ENCODE data around the gene REP15.

Gene REP15

GRCh38 chr12:27693403-27693802 lies 2.8 kb upstream of the REP15 start:
- no peaks in the 10 kb centered on the region for H3K36me3 ChIP-seq (ENCODE audit: insufficient read depth, low read length)
- TF ChIP-seq EZH2 (IDR thresholded peaks at IDR 0.05; ENCODE audit: borderline replicate concordance, low read length) = no peak
- TF ChIP-seq, protein P1, sequence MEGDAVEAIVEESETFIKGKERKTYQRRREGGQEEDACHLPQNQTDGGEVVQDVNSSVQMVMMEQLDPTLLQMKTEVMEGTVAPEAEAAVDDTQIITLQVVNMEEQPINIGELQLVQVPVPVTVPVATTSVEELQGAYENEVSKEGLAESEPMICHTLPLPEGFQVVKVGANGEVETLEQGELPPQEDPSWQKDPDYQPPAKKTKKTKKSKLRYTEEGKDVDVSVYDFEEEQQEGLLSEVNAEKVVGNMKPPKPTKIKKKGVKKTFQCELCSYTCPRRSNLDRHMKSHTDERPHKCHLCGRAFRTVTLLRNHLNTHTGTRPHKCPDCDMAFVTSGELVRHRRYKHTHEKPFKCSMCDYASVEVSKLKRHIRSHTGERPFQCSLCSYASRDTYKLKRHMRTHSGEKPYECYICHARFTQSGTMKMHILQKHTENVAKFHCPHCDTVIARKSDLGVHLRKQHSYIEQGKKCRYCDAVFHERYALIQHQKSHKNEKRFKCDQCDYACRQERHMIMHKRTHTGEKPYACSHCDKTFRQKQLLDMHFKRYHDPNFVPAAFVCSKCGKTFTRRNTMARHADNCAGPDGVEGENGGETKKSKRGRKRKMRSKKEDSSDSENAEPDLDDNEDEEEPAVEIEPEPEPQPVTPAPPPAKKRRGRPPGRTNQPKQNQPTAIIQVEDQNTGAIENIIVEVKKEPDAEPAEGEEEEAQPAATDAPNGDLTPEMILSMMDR (IDR thresholded peaks at IDR 0.05; ENCODE audit: low read length) = no peak
- H3K27ac ChIP-seq (ENCODE audit: low read depth, low read length, poor library complexity, severe bottlenecking) = no peak overlapping the region
- no peaks in the 10 kb centered on the region for H3K79me2 ChIP-seq (ENCODE audit: insufficient read depth, low read length)
- H3K4me2 ChIP-seq (ENCODE audit: low read length) = no peak overlapping the region
- no peaks in the 10 kb centered on the region; the same call in 1 of the 2 replicates for H3K27me3 ChIP-seq (ENCODE audit: insufficient read depth, low read length)
- H2AFZ ChIP-seq (ENCODE audit: low read length) = no peak overlapping the region
- no peaks in the 10 kb centered on the region for H3K9me3 ChIP-seq (ENCODE audit: low read length)
- no peaks in the 10 kb centered on the region for H3F3A ChIP-seq (ENCODE audit: insufficient read depth, low read length)
- H3K4me3 ChIP-seq (ENCODE audit: low read depth, low read length, poor library complexity, severe bottlenecking) = no peak overlapping the region
- H3K4me1 ChIP-seq (ENCODE audit: insufficient read depth, low read length, severe bottlenecking) = no peaks in the 10 kb centered on the region
- H3K9ac ChIP-seq (ENCODE audit: low read length) = no peak overlapping the region
- H4K20me1 ChIP-seq (ENCODE audit: insufficient read depth, low read length) = no peaks in the 10 kb centered on the region
- H3K9me2 ChIP-seq (ENCODE audit: low read depth, low read length) = no peaks in the 10 kb centered on the region

- TF ChIP-seq, protein P1 (IDR thresholded peaks at IDR 0.05; ENCODE audit: low read length) = no peak
- TF ChIP-seq EZH2 (IDR thresholded peaks at IDR 0.05; ENCODE audit: borderline replicate concordance, low read length) = no peak
- Histone ChIP-seq H3K36me3 (ENCODE audit: insufficient read depth, low read length) (no peaks in the 10 kb centered on the region), H4K20me1 (ENCODE audit: insufficient read depth, low read length) (no peaks in the 10 kb centered on the region), H3K27me3 (ENCODE audit: insufficient read depth, low read length) (no peaks in the 10 kb centered on the region; the same call in 1 of the 2 replicates), H3K9me2 (ENCODE audit: low read depth, low read length) (no peaks in the 10 kb centered on the region), H3K27ac (ENCODE audit: low read depth, low read length, poor library complexity, severe bottlenecking) (no peak overlapping the region), H3K4me2 (ENCODE audit: low read length) (no peak overlapping the region), H3K9ac (ENCODE audit: low read length) (no peak overlapping the region), H2AFZ (ENCODE audit: low read length) (no peak overlapping the region), H3K9me3 (ENCODE audit: low read length) (no peaks in the 10 kb centered on the region), H3K4me1 (ENCODE audit: insufficient read depth, low read length, severe bottlenecking) (no peaks in the 10 kb centered on the region), H3K79me2 (ENCODE audit: insufficient read depth, low read length) (no peaks in the 10 kb centered on the region), H3F3A (ENCODE audit: insufficient read depth, low read length) (no peaks in the 10 kb centered on the region), H3K4me3 (ENCODE audit: low read depth, low read length, poor library complexity, severe bottlenecking) (no peak overlapping the region)
These were observed 523 bp upstream of the REP15 start for GRCh38 chr12:27695556-27696292.

GRCh38 chr12:27696864-27697564 lies 767 bp downstream of the REP15 start:
- Histone ChIP-seq H3K9me3 (ENCODE audit: low read length) (no peaks in the 10 kb centered on the region), H2AFZ (ENCODE audit: low read length) (no peak overlapping the region), H3K27ac (ENCODE audit: low read depth, low read length, poor library complexity, severe bottlenecking) (no peak overlapping the region), H3K36me3 (ENCODE audit: insufficient read depth, low read length) (no peaks in the 10 kb centered on the region), H3K4me2 (ENCODE audit: low read length) (no peak overlapping the region), H3K79me2 (ENCODE audit: insufficient read depth, low read length) (no peaks in the 10 kb centered on the region), H3F3A (ENCODE audit: insufficient read depth, low read length) (no peaks in the 10 kb centered on the region), H4K20me1 (ENCODE audit: insufficient read depth, low read length) (no peaks in the 10 kb centered on the region), H3K4me1 (ENCODE audit: insufficient read depth, low read length, severe bottlenecking) (no peaks in the 10 kb centered on the region), H3K27me3 (ENCODE audit: insufficient read depth, low read length) (no peaks in the 10 kb centered on the region; the same call in 1 of the 2 replicates), H3K9ac (ENCODE audit: low read length) (no peak overlapping the region), H3K4me3 (ENCODE audit: low read depth, low read length, poor library complexity, severe bottlenecking) (no peak overlapping the region), H3K9me2 (ENCODE audit: low read depth, low read length) (no peaks in the 10 kb centered on the region)
- no peak for TF ChIP-seq EZH2 (IDR thresholded peaks at IDR 0.05; ENCODE audit: borderline replicate concordance, low read length)
- TF ChIP-seq, protein P1 (IDR thresholded peaks at IDR 0.05; ENCODE audit: low read length) = no peak
